ACHN (cell line): ENCODE results near the gene C9orf43.
A peak's percentile ranks its signal among the peaks of the same experiment; 100 is the strongest.
"Not testable (repeated sequence)": the region's sequence is repeated elsewhere in the genome, so short reads cannot be mapped to it uniquely, and the experiment has no call there.

ENCODE experiments used
- DNase-seq: peaks from one replicate; pipeline ENCODE4 v3.0.0-alpha.2; 2015
- in situ Hi-C: cut with HindIII; loops from 2 replicates; pipeline ENCODE4 v1.10.0; 2017; ENCODE audit warnings: low sequenced_read_pairs, low pct_ligation_motif_present, low pct_unique_long_range_greater_than_20kb

C9orf43 gene

DNA sequence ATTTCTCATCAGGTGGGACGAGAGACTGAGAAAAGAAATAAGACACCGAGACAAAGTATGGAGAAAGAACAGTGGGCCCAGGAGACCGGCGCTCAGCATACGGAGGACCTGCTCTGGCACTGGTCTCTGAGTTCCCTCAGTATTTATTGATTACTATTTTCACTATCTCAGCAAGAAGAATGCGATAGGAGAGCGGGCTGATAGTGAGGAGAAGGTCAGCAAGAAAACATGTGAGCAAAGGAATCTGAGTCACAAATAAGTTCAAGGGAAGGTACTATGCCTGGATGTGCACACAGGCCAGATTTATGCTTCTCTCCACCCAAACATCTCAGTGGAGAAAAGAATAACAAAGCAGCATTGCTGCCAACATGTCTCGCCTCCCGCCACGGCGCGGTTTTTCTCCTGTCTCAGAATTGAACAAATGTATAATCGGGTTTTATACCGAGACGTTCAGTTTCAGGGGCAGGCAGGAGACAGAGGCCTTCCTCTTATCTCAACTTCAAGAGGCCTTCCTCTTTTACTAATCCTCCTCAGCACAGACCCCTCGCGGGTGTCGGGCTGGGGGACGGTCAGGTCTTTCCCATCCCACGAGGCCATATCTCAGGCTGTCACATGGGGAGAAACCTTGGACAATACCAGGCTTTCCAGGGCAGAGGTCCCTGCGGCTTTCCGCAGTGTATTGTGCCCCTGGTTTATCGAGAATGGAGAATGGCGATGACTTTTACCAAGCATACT, 31.3 kb upstream of the C9orf43 start:
- in situ Hi-C loops, DNase-seq: not testable (repeated sequence)

DNA sequence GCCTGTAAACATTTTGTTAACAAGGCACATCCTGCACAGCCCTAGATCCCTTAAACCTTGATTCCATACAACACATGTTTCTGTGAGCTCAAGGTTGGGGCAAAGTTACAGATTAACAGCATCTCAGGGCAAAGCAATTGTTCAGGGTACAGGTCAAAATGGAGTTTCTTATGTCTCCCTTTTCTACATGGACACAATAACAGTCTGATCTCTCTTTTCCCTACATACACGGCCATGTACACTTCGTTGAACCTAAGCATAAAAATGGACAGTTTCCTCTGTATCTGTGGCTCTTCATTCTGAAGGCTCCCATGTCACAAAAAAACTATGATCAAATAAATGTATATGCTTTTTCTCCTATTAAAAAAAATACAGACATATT, 30.7 kb upstream of the C9orf43 start:
- in situ Hi-C loops, DNase-seq: not testable (repeated sequence)

DNA sequence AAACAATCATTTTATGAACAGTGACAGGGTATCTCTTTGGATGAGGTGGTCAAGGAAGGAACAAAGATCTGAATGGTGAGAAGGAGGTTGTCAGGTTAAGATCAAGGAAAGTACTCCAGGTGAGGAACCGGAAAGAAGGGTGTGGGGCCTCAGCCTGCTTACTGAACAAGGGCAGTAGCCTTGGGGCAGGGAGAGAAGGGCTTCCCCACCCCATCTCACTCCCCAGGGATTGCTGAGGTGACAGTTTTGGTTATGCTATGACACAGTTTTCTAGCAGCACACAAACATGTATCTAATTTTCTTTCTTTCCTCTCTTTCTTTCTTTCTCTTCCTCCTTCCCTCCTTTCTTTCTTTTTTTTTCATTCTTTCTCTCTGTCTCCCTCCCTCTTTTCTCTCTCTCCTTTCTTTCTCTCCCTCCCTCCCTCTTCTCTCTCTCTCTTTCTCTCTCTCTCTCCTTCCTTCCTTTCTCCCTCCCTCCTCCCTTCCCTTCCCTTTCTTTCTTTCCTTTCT, 29.6 kb upstream of the C9orf43 start:
- in situ Hi-C loops: no loop called here
- no peak for DNase-seq

- DNase-seq: not testable (repeated sequence)
Measured at GRCh38 chr9:113381441-113381840, 29.1 kb upstream of the C9orf43 start.

GRCh38 chr9:113381909-113382411, 28.6 kb upstream of the C9orf43 start:
- in situ Hi-C loops: no loop called here
- no peak for DNase-seq

More at GRCh38 chr9:113381441-113381840, 29.1 kb upstream of the C9orf43 start:
- in situ Hi-C loops: not testable (repeated sequence)

DNA sequence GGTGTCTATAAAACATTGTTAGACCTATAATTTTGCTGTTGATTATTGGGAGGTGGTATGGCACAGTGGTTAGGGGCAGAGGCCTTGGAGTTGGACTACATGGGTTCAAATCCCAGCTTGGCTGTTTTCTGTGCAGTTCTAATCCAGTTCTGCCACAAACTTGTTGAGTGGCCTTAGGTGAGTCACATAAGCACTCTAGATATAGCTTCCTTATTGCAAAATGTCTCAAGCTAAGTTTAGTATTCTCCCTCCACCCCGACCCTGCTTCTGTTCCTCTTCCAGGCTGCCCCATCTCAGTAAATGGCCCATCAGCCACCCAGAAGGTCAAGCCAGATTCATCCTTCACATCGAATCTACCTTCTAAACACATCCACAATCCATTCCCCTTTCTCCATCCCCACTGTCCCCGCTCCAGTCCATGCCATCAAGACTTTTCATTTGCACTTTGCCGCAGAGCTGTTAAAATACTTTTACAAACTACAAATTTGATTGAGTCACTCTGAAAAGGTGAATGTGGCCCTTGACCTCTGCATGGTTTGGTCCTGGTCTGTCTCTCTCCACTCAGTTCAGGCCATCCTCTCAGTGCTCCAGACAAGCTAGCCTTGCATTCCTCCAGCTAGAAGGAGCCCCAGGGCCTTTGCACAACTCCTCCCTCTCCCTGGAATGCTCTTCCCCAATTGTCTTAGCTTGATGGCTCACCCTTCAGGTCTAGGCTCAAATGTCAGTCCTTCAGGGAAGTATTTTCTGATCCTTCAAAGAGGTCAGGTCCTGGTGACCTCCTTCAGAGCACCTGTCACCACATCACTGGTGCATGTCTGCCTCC, 23.8 kb upstream of the C9orf43 start:
- in situ Hi-C loops: no loop called here
- DNase-seq: no peak

- in situ Hi-C loops: no loop called here
- DNase-seq: peak; percentile 20
Measured at GRCh38 chr9:113387560-113388230, 22.9 kb upstream of the C9orf43 start.

GRCh38 chr9:113388833-113389232, 21.7 kb upstream of the C9orf43 start:
- in situ Hi-C loops: no loop called here
- DNase-seq: no peak

GRCh38 chr9:113389451-113389850, 21.1 kb upstream of the C9orf43 start:
- in situ Hi-C loops: no loop called here
- no peak for DNase-seq

- DNase-seq: no peak
- in situ Hi-C loops: no loop called here
Measured at GRCh38 chr9:113390192-113390960, 20.2 kb upstream of the C9orf43 start.

DNA sequence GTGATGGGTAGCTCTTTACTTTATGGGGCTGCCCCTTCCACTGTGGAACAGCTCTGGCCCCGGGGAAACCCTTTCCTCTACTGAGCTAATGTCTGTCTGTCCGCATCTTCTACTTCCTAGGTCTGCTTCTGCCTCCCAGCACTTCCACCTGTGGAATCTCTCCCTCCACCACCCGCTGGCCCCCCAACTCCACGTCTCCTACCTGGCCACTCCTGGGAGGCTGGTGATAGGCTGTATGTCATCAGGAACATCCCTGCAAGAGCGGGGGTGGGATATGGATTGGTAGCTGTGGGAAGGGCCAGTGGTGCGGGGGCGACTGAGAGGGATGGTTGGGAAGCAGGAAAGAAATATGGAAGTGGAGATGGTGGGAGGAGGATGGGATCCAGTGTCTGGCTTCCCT, 18.6 kb upstream of the C9orf43 start:
- in situ Hi-C loops: no loop called here
- DNase-seq: no peak

DNA sequence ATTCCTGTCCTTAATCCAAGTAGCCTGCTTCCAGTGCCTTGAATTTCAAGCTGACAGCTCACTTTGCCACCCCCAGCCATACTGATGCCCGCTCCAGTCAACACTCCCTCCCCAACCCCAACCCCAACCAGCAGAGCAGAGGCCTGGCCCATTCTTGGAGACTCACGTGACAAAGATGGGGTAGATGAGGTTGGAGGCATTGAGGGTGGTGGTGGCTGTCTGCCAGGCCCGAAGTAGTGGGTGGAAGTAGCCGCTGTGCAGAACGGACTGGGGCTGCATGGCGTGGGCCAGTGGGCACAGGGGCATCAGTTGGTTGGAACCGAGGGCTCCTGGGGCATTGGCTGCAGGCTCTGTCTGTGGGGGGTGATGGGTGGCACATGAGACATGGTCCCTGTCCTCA, 17.3 kb upstream of the C9orf43 start:
- in situ Hi-C loops: no loop called here
- DNase-seq: no peak

DNA sequence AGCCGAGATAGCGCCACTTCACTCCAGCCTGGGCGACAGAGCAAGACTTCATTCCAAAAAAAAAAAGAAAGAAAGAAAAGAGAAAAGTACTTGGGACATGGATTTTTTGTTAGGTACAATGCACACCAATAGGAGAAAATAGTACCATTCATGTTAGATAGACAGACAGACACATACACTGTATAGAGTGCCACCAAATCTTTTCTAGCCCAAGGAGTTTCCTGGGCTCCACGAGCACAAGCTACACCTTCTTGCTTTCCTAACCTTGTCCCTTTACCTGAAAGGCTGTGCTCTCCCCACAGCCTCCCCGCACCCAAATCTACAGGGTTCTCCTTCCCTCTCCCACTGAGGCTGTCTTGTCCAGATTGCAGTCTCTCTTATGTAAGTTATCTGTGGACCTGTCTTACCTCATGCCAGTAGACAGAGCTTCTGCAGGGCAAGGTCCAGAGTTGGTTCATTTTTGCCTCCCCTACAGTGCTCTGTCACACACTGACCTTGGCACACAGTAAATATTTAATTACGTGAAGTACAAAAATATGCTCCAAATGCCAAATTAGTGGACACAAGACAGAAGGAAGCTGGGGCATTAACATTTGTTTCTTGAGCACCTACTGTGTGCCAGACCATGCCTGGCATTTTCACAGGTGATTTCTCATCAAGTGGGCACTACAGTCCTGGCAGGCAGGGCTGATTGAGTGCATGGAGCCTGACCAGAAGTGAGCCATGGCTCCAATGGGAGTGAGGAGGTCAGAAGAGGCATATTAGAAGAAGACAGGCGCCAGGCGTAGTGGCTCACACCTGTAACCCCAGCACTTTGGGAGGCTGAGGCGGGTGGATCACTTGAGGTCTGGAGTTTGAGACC, 15.3 kb upstream of the C9orf43 start:
- no peak for DNase-seq
- in situ Hi-C loops: no loop called here

- in situ Hi-C loops: no loop called here
- DNase-seq: no peak
Measured at GRCh38 chr9:113397203-113397631, 13.3 kb upstream of the C9orf43 start.

- no peak for DNase-seq
- in situ Hi-C loops: no loop called here
Measured at GRCh38 chr9:113398796-113399195, 11.8 kb upstream of the C9orf43 start.

DNA sequence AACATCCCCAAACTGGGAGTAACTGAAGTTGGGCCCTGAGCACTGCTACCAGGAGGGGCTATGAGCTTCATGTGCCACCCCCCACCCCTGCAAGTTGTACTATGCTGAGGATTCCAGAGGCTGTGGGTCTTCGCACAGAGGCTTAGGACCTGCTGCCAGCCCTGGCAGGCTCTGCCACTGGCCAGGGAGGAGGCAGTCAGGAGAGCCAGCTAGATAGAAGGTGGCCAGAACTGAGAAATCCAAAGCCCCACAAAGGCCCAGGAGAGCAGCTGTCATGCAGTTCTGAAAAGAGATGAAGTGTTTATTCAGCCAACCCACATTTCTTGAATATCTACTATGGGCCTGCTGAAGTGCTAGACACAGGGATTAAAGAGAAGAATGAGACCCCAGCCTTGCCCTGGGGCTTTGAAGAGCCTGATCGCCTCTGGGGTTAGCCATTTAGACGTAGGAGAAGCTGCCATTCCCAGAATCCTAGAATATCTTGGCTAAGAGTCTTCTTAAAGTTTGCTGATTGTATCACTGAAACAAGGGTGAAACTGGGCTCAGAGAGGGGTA, 10.8 kb upstream of the C9orf43 start:
- in situ Hi-C loops: no loop called here
- no peak for DNase-seq
